Measurements from ENCODE around the gene FAM200C. TPM values are rescaled to one million over a fixed set of nuclear protein-coding genes. Genes with fewer than 3 reads are reported as not detected.
"Not testable (repeated sequence)": the region's sequence is repeated elsewhere in the genome, so short reads cannot be mapped to it uniquely, and the experiment has no call there.

FAM200C gene
- total RNA-seq, 2 experiments from 2014 or later, result 0.29 to 0.45 TPM

- ChIA-PET POLR2A (no interaction called here), CTCF (interaction anchor here (1.2 to 7.7 kb wide), 9 partner anchors 11 to 96 kb away, joined by 3 to 295 read pairs (median 54); partner anchors contain the start of gene PTTG1)
- H3K4me1 Mint-ChIP-seq (ENCODE audit: low read depth), result peaks cover 40% of the 10 kb centered on the region
- H3K27ac Mint-ChIP-seq, result no peak overlapping the region
- ATAC-seq, result no peak
- no peak for DNase-seq
- no peaks in the 10 kb centered on the region for H3K36me3 Mint-ChIP-seq (ENCODE audit: low read depth)
- H3K27me3 Mint-ChIP-seq (ENCODE audit: low read depth), result peaks cover 15% of the 10 kb centered on the region
- no peaks in the 10 kb centered on the region for H3K9me3 Mint-ChIP-seq (ENCODE audit: insufficient read depth)
- H3K4me3 Mint-ChIP-seq, result no peak overlapping the region
Measured at GRCh38 chr5:160437271-160437670, 37.4 kb upstream of the FAM200C start.

- H3K27ac Mint-ChIP-seq; DNase-seq; ATAC-seq; POLR2A ChIA-PET; H3K36me3 Mint-ChIP-seq (ENCODE audit: low read depth); H3K9me3 Mint-ChIP-seq (ENCODE audit: insufficient read depth); H3K4me3 Mint-ChIP-seq: not testable (repeated sequence)
- CTCF ChIA-PET, result interaction anchor here (1.1 to 7.7 kb wide), 4 partner anchors 11 to 38 kb away, joined by 3 to 295 read pairs (median 128); partner anchors contain the start of gene PTTG1
- Mint-ChIP-seq H3K4me1 (ENCODE audit: low read depth) (peaks cover 34% of the 10 kb centered on the region), H3K27me3 (ENCODE audit: low read depth) (peaks cover 15% of the 10 kb centered on the region)
Measured at GRCh38 chr5:160436661-160437060, 36.8 kb upstream of the FAM200C start.

- no peak for DNase-seq
- Mint-ChIP-seq H3K4me3 (no peak overlapping the region), H3K9me3 (ENCODE audit: insufficient read depth) (no peaks in the 10 kb centered on the region), H3K4me1 (ENCODE audit: low read depth) (peaks cover 27% of the 10 kb centered on the region), H3K27me3 (ENCODE audit: low read depth) (peaks cover 15% of the 10 kb centered on the region), H3K27ac (no peak overlapping the region), H3K36me3 (ENCODE audit: low read depth) (peaks cover 2% of the 10 kb centered on the region)
- ChIA-PET POLR2A (no interaction called here), CTCF (interaction anchor here (0.9 to 1.3 kb wide), 3 partner anchors 18 to 91 kb away, joined by 3 read pairs; no protein-coding TSS in a partner anchor)
- no peak for ATAC-seq
Measured at GRCh38 chr5:160436017-160436416, 36.2 kb upstream of the FAM200C start.

GRCh38 chr5:160435532-160435931, 35.7 kb upstream of the FAM200C start:
- CTCF ChIA-PET, result interaction anchor here (0.9 to 1.3 kb wide), 3 partner anchors 18 to 92 kb away, joined by 3 read pairs; no protein-coding TSS in a partner anchor
- peaks cover 2% of the 10 kb centered on the region for H3K36me3 Mint-ChIP-seq (ENCODE audit: low read depth)

GRCh38 chr5:160434022-160434531, 34.2 kb upstream of the FAM200C start:
- ChIA-PET POLR2A (no interaction called here), CTCF (interaction anchor here (1.2 kb wide), 1 partner anchor 10 kb away, joined by 3 read pairs; no protein-coding TSS in a partner anchor)
- no peak overlapping the region for H3K27ac Mint-ChIP-seq
- no peaks in the 10 kb centered on the region for H3K9me3 Mint-ChIP-seq (ENCODE audit: insufficient read depth)
- peaks cover 13% of the 10 kb centered on the region for H3K4me1 Mint-ChIP-seq (ENCODE audit: low read depth)
- DNase-seq (no peak), ATAC-seq (no peak)
- H3K4me3 Mint-ChIP-seq, result no peak overlapping the region
- peaks cover 8% of the 10 kb centered on the region for H3K36me3 Mint-ChIP-seq (ENCODE audit: low read depth)
- H3K27me3 Mint-ChIP-seq (ENCODE audit: low read depth), result peaks cover 15% of the 10 kb centered on the region

More at GRCh38 chr5:160435532-160435931, 35.7 kb upstream of the FAM200C start:
- Mint-ChIP-seq H3K27me3 (ENCODE audit: low read depth) (peaks cover 15% of the 10 kb centered on the region), H3K4me3 (no peak overlapping the region), H3K4me1 (ENCODE audit: low read depth) (peaks cover 23% of the 10 kb centered on the region), H3K27ac (no peak overlapping the region), H3K9me3 (ENCODE audit: insufficient read depth) (no peaks in the 10 kb centered on the region)
- ATAC-seq, result no peak
- POLR2A ChIA-PET, result no interaction called here
- DNase-seq, result no peak

GRCh38 chr5:160432787-160433186, 32.9 kb upstream of the FAM200C start:
- no peak overlapping the region for H3K4me3 Mint-ChIP-seq
- H3K27me3 Mint-ChIP-seq (ENCODE audit: low read depth), result peaks cover 15% of the 10 kb centered on the region
- peaks cover 4% of the 10 kb centered on the region for H3K4me1 Mint-ChIP-seq (ENCODE audit: low read depth)
- CTCF ChIA-PET, result interaction anchor here (1.2 kb wide), 1 partner anchor 9 kb away, joined by 3 read pairs; no protein-coding TSS in a partner anchor
- no peak overlapping the region for H3K27ac Mint-ChIP-seq
- POLR2A ChIA-PET, result no interaction called here
- ATAC-seq (no peak), DNase-seq (no peak)
- H3K9me3 Mint-ChIP-seq (ENCODE audit: insufficient read depth), result no peaks in the 10 kb centered on the region
- H3K36me3 Mint-ChIP-seq (ENCODE audit: low read depth), result peaks cover 21% of the 10 kb centered on the region

- no peak overlapping the region for H3K27ac Mint-ChIP-seq
- no peak for DNase-seq
- H3K9me3 Mint-ChIP-seq (ENCODE audit: insufficient read depth), result no peaks in the 10 kb centered on the region
- H3K36me3 Mint-ChIP-seq (ENCODE audit: low read depth), result peaks cover 27% of the 10 kb centered on the region
- ATAC-seq, result no peak
- no peak overlapping the region for H3K4me3 Mint-ChIP-seq
- ChIA-PET POLR2A (no interaction called here), CTCF (no interaction called here)
- H3K4me1 Mint-ChIP-seq (ENCODE audit: low read depth), result peaks cover 4% of the 10 kb centered on the region
- H3K27me3 Mint-ChIP-seq (ENCODE audit: low read depth), result peaks cover 15% of the 10 kb centered on the region
Measured at GRCh38 chr5:160432196-160432595, 32.3 kb upstream of the FAM200C start.

GRCh38 chr5:160427607-160428006, 27.8 kb upstream of the FAM200C start:
- ChIA-PET CTCF (interaction anchor here (9.8 kb wide), 1 partner anchor 12 kb away, joined by 202 read pairs; no protein-coding TSS in a partner anchor), POLR2A (interaction anchor here (2.1 kb wide), 1 partner anchor 40 kb away, joined by 4 read pairs; no protein-coding TSS in a partner anchor)
- DNase-seq (no peak), ATAC-seq (no peak)
- Mint-ChIP-seq H3K9me3 (ENCODE audit: insufficient read depth) (no peaks in the 10 kb centered on the region), H3K36me3 (ENCODE audit: low read depth) (peaks cover 62% of the 10 kb centered on the region), H3K4me1 (ENCODE audit: low read depth) (peaks cover 31% of the 10 kb centered on the region), H3K4me3 (no peak overlapping the region), H3K27ac (no peak overlapping the region), H3K27me3 (ENCODE audit: low read depth) (no peaks in the 10 kb centered on the region)

- ChIA-PET POLR2A (interaction anchor here (0.6 to 1.4 kb wide), 2 partner anchors 46 to 299 kb away, joined by 3 to 4 read pairs; no protein-coding TSS in a partner anchor), CTCF (interaction anchor here (1.1 to 9.8 kb wide), 6 partner anchors 17 to 1215 kb away, joined by 3 to 202 read pairs (median 6); no protein-coding TSS in a partner anchor)
Measured at GRCh38 chr5:160423099-160423498, 23.2 kb upstream of the FAM200C start.

GRCh38 chr5:160421625-160422258, 21.9 kb upstream of the FAM200C start, which contains the start of gene PTTG1:
TSS of gene PTTG1 (plus strand) at chr5:160421855. CDS start at chr5:160422313, 458 bp downstream.
- H3K4me3 Mint-ChIP-seq, result peak within 1 kb of the TSS; percentile 93
- peaks cover 48% of the 10 kb centered on the region for H3K36me3 Mint-ChIP-seq (ENCODE audit: low read depth)
- POLR2A ChIA-PET, result interaction anchor here (1.4 to 1.8 kb wide), 5 partner anchors 17 to 51 kb away, joined by 4 to 17 read pairs (median 5); no protein-coding TSS in a partner anchor
- CTCF ChIA-PET, result interaction anchor here (0.9 to 9.8 kb wide), 4 partner anchors 18 to 1213 kb away, joined by 3 to 202 read pairs (median 4); no protein-coding TSS in a partner anchor
- DNase-seq (peak; percentile 92), ATAC-seq (peak; percentile 75)
- peak within 1 kb of the TSS; percentile 94 for H3K27ac Mint-ChIP-seq
- peaks cover 70% of the 10 kb centered on the region for H3K4me1 Mint-ChIP-seq (ENCODE audit: low read depth)
- H3K9me3 Mint-ChIP-seq (ENCODE audit: insufficient read depth), result no peaks in the 10 kb centered on the region
- no peaks in the 10 kb centered on the region for H3K27me3 Mint-ChIP-seq (ENCODE audit: low read depth)

More at GRCh38 chr5:160423099-160423498, 23.2 kb upstream of the FAM200C start:
- Mint-ChIP-seq H3K4me3 (peak overlapping the region; percentile 93), H3K36me3 (ENCODE audit: low read depth) (peaks cover 54% of the 10 kb centered on the region), H3K27me3 (ENCODE audit: low read depth) (no peaks in the 10 kb centered on the region), H3K4me1 (ENCODE audit: low read depth) (peaks cover 59% of the 10 kb centered on the region), H3K27ac (no peak overlapping the region), H3K9me3 (ENCODE audit: insufficient read depth) (no peaks in the 10 kb centered on the region)
- DNase-seq (no peak), ATAC-seq (no peak)

- H3K9me3 Mint-ChIP-seq (ENCODE audit: insufficient read depth), result no peaks in the 10 kb centered on the region
- ATAC-seq, result no peak
- H3K4me3 Mint-ChIP-seq, result peak overlapping the region; percentile 100
- H3K27ac Mint-ChIP-seq, result peak overlapping the region; percentile 99
- POLR2A ChIA-PET, result interaction anchor here (1.9 to 3.2 kb wide), 4 partner anchors 19 to 411 kb away, joined by 8 to 21 read pairs (median 12); partner anchors contain the start of gene TTC1
- CTCF ChIA-PET, result interaction anchor here (1.1 to 3.8 kb wide), 3 partner anchors 19 to 49 kb away, joined by 3 to 56 read pairs (median 17); no protein-coding TSS in a partner anchor
- no peaks in the 10 kb centered on the region for H3K27me3 Mint-ChIP-seq (ENCODE audit: low read depth)
- no peak for DNase-seq
- H3K36me3 Mint-ChIP-seq (ENCODE audit: low read depth), result peaks cover 43% of the 10 kb centered on the region
- peaks cover 77% of the 10 kb centered on the region for H3K4me1 Mint-ChIP-seq (ENCODE audit: low read depth)
Measured at GRCh38 chr5:160420331-160420610, 20.4 kb upstream of the FAM200C start.

Measured in activated CD8-positive, alpha-beta T cell treated with anti-CD3 and anti-CD28 coated beads, Interleukin-2, amount 10 ng/mL, durations not matched to agents 7 days and 5 days (primary cell).